ENCODE measurements around the gene EDNRB.

The EDNRB gene

GRCh38 chr13:77883328-77883727 is 35.3 kb downstream of the EDNRB start:
- DNase-seq (ENCODE audit: low spot score), result no peak
- no peak for TF ChIP-seq CTCF (IDR thresholded peaks at IDR 0.05; ENCODE audit: extremely low read depth, missing control alignments)

- no peak for DNase-seq (ENCODE audit: low spot score)
- no peak for TF ChIP-seq CTCF (IDR thresholded peaks at IDR 0.05; ENCODE audit: extremely low read depth, missing control alignments)
Observed at GRCh38 chr13:77878190-77878589, 40.4 kb downstream of the EDNRB start.

GRCh38 chr13:77876176-77876575 is 42.5 kb downstream of the EDNRB start:
- TF ChIP-seq CTCF (IDR thresholded peaks at IDR 0.05; ENCODE audit: extremely low read depth, missing control alignments), result no peak
- no peak for DNase-seq (ENCODE audit: low spot score)

GRCh38 chr13:77874406-77874805 is 44.2 kb downstream of the EDNRB start:
- TF ChIP-seq CTCF (IDR thresholded peaks at IDR 0.05; ENCODE audit: extremely low read depth, missing control alignments), result no peak
- DNase-seq (ENCODE audit: low spot score), result no peak

- DNase-seq (ENCODE audit: low spot score), result no peak
- no peak for TF ChIP-seq CTCF (IDR thresholded peaks at IDR 0.05; ENCODE audit: extremely low read depth, missing control alignments)
Observed at GRCh38 chr13:77872995-77873394, 45.6 kb downstream of the EDNRB start.

- TF ChIP-seq CTCF (IDR thresholded peaks at IDR 0.05; ENCODE audit: extremely low read depth, missing control alignments), result no peak
- DNase-seq (ENCODE audit: low spot score), result no peak
Observed at GRCh38 chr13:77871596-77871995, 47.0 kb downstream of the EDNRB start.

- DNase-seq (ENCODE audit: low spot score), result no peak
- TF ChIP-seq CTCF (IDR thresholded peaks at IDR 0.05; ENCODE audit: extremely low read depth, missing control alignments), result no peak
Observed at GRCh38 chr13:77868717-77869116, 49.9 kb downstream of the EDNRB start.

Measured in GM20000 (cell line).